Lower leg skin (tissue), 4 donors: ENCODE data around the gene SH2D3C. TPM values are rescaled to one million over a fixed set of nuclear protein-coding genes. Genes with fewer than 3 reads are reported as not detected.

Experiments used
- DNase-seq, 2 donors: peaks; one replicate each; pipeline ENCODE4 v3.0.0-alpha.2; 2019; ENCODE audit warnings: low spot score in 2 of 2
- H3K4me3 ChIP-seq: fragments of 200-600 bp; sonication (generic); 2 replicates; pipeline ENCODE4 v1.5.1; 2017; ENCODE audit warnings: mild to moderate bottlenecking, low read depth; ENCODE audit not compliant: poor library complexity, severe bottlenecking
- POLR2A ChIP-seq, 2 donors: fragments of 450-650 bp; IDR thresholded peaks; one replicate each; pipeline ENCODE4 v1.6.1; 2016 to 2017; ENCODE audit warnings: antibody characterized with exemption in 2 of 2, mild to moderate bottlenecking in 1 of 2, moderate library complexity in 1 of 2
- WGBS, 2 donors: methylation state at CpG; one replicate each; pipeline ENCODE4 v1.1.5; 2018; 5-methylcytosine and 5-hydroxymethylcytosine counted together
- intact Hi-C: fragments of 100-400 bp; cut with DNase I; formaldehyde crosslinking; loops from one replicate; pipeline ENCODE4 v1.15.0; 2023; ENCODE audit warnings: low total_unique reads
- total RNA-seq, 4 donors: library from RNA; depleted of rRNA; stranded (reverse); fragments of >200 nt; gene quantifications; one replicate each; pipeline ENCODE4 v1.1.0, GENCODE V29; 2016
- TF ChIP-seq, protein P1 (sequence below), 3 donors: fragments of 450-650 bp; IDR thresholded peaks; one replicate each; pipeline ENCODE4 v1.5.1; 2016; ENCODE audit warnings: antibody characterized with exemption in 3 of 3, mild to moderate bottlenecking in 3 of 3, moderate library complexity in 2 of 3

Gene SH2D3C
- total RNA-seq, 4 donors from 2014 or later: 1.9 to 8.5 (median 5.3) TPM

DNA sequence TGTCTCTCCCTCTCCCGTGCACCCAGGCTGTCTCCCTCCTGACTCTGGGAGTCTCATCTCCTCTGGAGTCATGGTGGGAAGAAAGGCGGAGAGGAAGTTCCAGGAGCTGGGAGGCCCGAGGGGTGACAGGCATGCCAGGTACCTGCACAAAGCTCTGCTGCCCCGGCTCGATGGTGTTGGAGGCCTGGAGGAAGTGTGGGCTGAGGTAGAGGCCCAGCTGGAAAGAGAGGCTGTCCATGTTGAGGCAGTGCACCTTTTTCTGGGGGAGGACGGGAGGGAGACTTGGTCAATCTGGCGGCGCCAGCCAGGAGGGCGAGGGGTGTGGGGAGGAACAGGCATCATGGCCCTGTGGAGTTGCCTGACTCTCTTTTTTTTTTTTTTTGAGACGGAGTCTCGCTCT is 40.1 kb upstream of the SH2D3C start:
- DNase-seq: no peak
- TF ChIP-seq, protein P1, sequence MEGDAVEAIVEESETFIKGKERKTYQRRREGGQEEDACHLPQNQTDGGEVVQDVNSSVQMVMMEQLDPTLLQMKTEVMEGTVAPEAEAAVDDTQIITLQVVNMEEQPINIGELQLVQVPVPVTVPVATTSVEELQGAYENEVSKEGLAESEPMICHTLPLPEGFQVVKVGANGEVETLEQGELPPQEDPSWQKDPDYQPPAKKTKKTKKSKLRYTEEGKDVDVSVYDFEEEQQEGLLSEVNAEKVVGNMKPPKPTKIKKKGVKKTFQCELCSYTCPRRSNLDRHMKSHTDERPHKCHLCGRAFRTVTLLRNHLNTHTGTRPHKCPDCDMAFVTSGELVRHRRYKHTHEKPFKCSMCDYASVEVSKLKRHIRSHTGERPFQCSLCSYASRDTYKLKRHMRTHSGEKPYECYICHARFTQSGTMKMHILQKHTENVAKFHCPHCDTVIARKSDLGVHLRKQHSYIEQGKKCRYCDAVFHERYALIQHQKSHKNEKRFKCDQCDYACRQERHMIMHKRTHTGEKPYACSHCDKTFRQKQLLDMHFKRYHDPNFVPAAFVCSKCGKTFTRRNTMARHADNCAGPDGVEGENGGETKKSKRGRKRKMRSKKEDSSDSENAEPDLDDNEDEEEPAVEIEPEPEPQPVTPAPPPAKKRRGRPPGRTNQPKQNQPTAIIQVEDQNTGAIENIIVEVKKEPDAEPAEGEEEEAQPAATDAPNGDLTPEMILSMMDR (IDR thresholded peaks at IDR 0.05): no peak
- no peak for TF ChIP-seq POLR2A (IDR thresholded peaks at IDR 0.05)
- intact Hi-C loops: no loop called here
- H3K4me3 ChIP-seq: no peak overlapping the region
- 89 to 94% methylated on average over 11 of the region's 11 CpGs for WGBS, 2 donors

GRCh38 chr9:127817881-127818434 is 39.5 kb upstream of the SH2D3C start:
- H3K4me3 ChIP-seq: no peak overlapping the region
- intact Hi-C loops: no loop called here
- TF ChIP-seq, protein P1 (IDR thresholded peaks at IDR 0.05): no peak
- no peak for TF ChIP-seq POLR2A (IDR thresholded peaks at IDR 0.05)
- WGBS, 2 donors: 76 to 81% methylated on average over 16 to 17 of the region's 17 CpGs
- no peak for DNase-seq

GRCh38 chr9:127816728-127817127 is 38.3 kb upstream of the SH2D3C start:
- no peak for TF ChIP-seq POLR2A (IDR thresholded peaks at IDR 0.05)
- WGBS, 2 donors: 79 to 89% methylated on average over 7 to 8 of the region's 8 CpGs
- intact Hi-C loops: no loop called here
- DNase-seq: no peak
- H3K4me3 ChIP-seq: no peak overlapping the region

DNA sequence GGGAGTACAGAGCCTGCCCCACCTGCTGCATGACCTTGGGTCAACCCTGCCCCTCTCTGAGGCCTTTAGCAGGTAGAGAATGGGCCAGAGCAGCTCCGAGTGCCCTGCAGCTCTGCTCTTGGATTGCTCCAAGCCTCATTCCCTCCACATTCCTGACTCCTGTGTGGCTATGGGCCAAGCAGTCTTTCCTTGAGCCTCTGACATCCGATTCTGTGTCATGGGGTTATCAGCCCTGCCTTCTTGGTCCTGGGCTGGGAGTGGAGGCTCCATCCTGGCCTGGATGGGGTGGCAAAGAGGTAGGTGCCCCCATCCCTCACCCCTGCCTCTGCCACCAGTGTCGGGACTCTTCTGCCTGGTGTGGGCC is 37.9 kb upstream of the SH2D3C start:
- intact Hi-C loops: no loop called here

GRCh38 chr9:127815512-127816361 is 37.3 kb upstream of the SH2D3C start:
- WGBS, 2 donors: 85 to 87% methylated on average over 9 to 27 of the region's 33 CpGs
- intact Hi-C loops: no loop called here
- H3K4me3 ChIP-seq: no peak overlapping the region
- TF ChIP-seq, protein P1 (IDR thresholded peaks at IDR 0.05): no peak
- TF ChIP-seq POLR2A (IDR thresholded peaks at IDR 0.05): no peak
- no peak for DNase-seq

More for the DNA sequence above, 37.9 kb upstream of the SH2D3C start:
- 73 to 83% methylated on average over 3 of the region's 3 CpGs for WGBS, 2 donors
- H3K4me3 ChIP-seq: no peak overlapping the region
- TF ChIP-seq, protein P1 (IDR thresholded peaks at IDR 0.05): no peak
- no peak for TF ChIP-seq POLR2A (IDR thresholded peaks at IDR 0.05)
- no peak for DNase-seq

GRCh38 chr9:127814619-127815511 is 36.4 kb upstream of the SH2D3C start:
- intact Hi-C loops: no loop called here
- TF ChIP-seq, protein P1 (IDR thresholded peaks at IDR 0.05): no peak
- no peak for TF ChIP-seq POLR2A (IDR thresholded peaks at IDR 0.05)
- no peak for DNase-seq
- WGBS, 2 donors: 84 to 89% methylated on average over 10 to 11 of the region's 11 CpGs
- H3K4me3 ChIP-seq: no peak overlapping the region
